CD14-positive monocyte (primary cell): ENCODE data around the gene CALML4. TPM values are rescaled to one million over a fixed set of nuclear protein-coding genes. Genes with fewer than 3 reads are reported as not detected.

Experiments
- DNase-seq, 3 donors: peaks; one replicate each; pipeline ENCODE4 v3.0.0-alpha.2; 2011 to 2022
- H2AFZ ChIP-seq: 2 replicates; pipeline ENCODE4 v1.6.0; 2012; ENCODE audit warnings: mild to moderate bottlenecking, low read depth, low read length, inconsistent platforms; ENCODE audit not compliant: insufficient read depth, poor library complexity, severe bottlenecking
- H3K27ac ChIP-seq, 2 donors: 1 replicate in 1 of 2; 2 replicates in 1 of 2; pipeline ENCODE4 v1.5.1; 2012 to 2013; ENCODE audit warnings: low read length in 2 of 2, control low read depth in 1 of 2, inconsistent platforms in 1 of 2, low read depth in 1 of 2, mild to moderate bottlenecking in 1 of 2
- H3K27me3 ChIP-seq, 2 donors: one replicate each; pipeline versions ENCODE4 v1.6.0 to v1.6.1; 2011 to 2013; ENCODE audit warnings: low read length in 2 of 2; ENCODE audit not compliant: control insufficient read depth in 2 of 2, insufficient read depth in 2 of 2
- H3K36me3 ChIP-seq, 2 donors: replicated peaks in 1 of 2; 1 replicate in 1 of 2; 2 replicates in 1 of 2; pipeline versions ENCODE4 v1.5.1 to v1.6.1; 2012 to 2013; ENCODE audit warnings: low read length in 2 of 2, control low read depth in 1 of 2, inconsistent platforms in 1 of 2, mild to moderate bottlenecking in 1 of 2; ENCODE audit not compliant: insufficient read depth in 2 of 2, control insufficient read depth in 1 of 2
- H3K4me1 ChIP-seq, 2 donors: 1 replicate in 1 of 2; 2 replicates in 1 of 2; pipeline versions ENCODE4 v1.5.1 to v1.6.1; 2012 to 2013; ENCODE audit warnings: low read length in 2 of 2, control low read depth in 1 of 2, inconsistent platforms in 1 of 2, mild to moderate bottlenecking in 1 of 2, moderate library complexity in 1 of 2; ENCODE audit not compliant: insufficient read depth in 2 of 2, control insufficient read depth in 1 of 2
- H3K4me2 ChIP-seq: replicated peaks from 2 replicates; pipeline ENCODE3; 2012; ENCODE audit warnings: low read length, moderate library complexity, mild to moderate bottlenecking; ENCODE audit not compliant: poor library complexity, severe bottlenecking; ENCODE audit errors: extremely low read depth
- H3K4me3 ChIP-seq, 3 experiments: fragments of 200-600 bp in 1 of 3; sonication (generic) in 1 of 3; replicated peaks in 1 of 3; 1 replicate in 2 of 3; 2 replicates in 1 of 3; pipeline ENCODE4 v1.5.1; 2011 to 2013; ENCODE audit warnings: low read length in 3 of 3, mild to moderate bottlenecking in 3 of 3, control low read depth in 2 of 3, low read depth in 2 of 3, inconsistent platforms in 1 of 3, moderate library complexity in 1 of 3
- H3K79me2 ChIP-seq: 2 replicates; pipeline ENCODE4 v1.6.0; 2012; ENCODE audit warnings: mild to moderate bottlenecking, control low read depth, inconsistent platforms, low read length, moderate library complexity; ENCODE audit not compliant: insufficient read depth
- H3K9ac ChIP-seq: 2 replicates; pipeline ENCODE4 v1.6.0; 2017; ENCODE audit warnings: low read length, mild to moderate bottlenecking; ENCODE audit not compliant: insufficient read depth, poor library complexity, severe bottlenecking
- H3K9me3 ChIP-seq, 2 donors: replicated peaks in 1 of 2; 1 replicate in 1 of 2; 2 replicates in 1 of 2; pipeline versions ENCODE4 v1.5.1 to v1.6.1; 2012 to 2013; ENCODE audit warnings: low read length in 2 of 2, control low read depth in 1 of 2; ENCODE audit not compliant: control insufficient read depth in 1 of 2, insufficient read depth in 1 of 2
- H4K20me1 ChIP-seq: 2 replicates; pipeline ENCODE4 v1.6.0; 2012; ENCODE audit warnings: mild to moderate bottlenecking, low read length, control low read depth, moderate library complexity; ENCODE audit not compliant: insufficient read depth
- H3K27ac Mint-ChIP-seq, 7 donors: one replicate each; pipeline ENCODE4 v1.8.0; 2020; ENCODE audit warnings: mild to moderate bottlenecking in 7 of 7, mixed read lengths in 7 of 7, moderate library complexity in 6 of 7, inconsistent platforms in 2 of 7
- H3K27me3 Mint-ChIP-seq, 3 donors: one replicate each; pipeline ENCODE4 v1.8.0; 2021 to 2022; ENCODE audit warnings: low read depth in 3 of 3, mild to moderate bottlenecking in 3 of 3, mixed read lengths in 3 of 3, moderate library complexity in 3 of 3, inconsistent platforms in 1 of 3
- H3K36me3 Mint-ChIP-seq, 2 donors: one replicate each; pipeline ENCODE4 v1.8.0; 2020; ENCODE audit warnings: mixed read lengths in 2 of 2, inconsistent platforms in 1 of 2, mild to moderate bottlenecking in 1 of 2
- H3K4me1 Mint-ChIP-seq: one replicate; pipeline ENCODE4 v1.8.0; 2020; ENCODE audit warnings: mild to moderate bottlenecking, mixed read lengths
- H3K4me3 Mint-ChIP-seq, 2 donors: one replicate each; pipeline ENCODE4 v1.8.0; 2020; ENCODE audit warnings: mild to moderate bottlenecking in 2 of 2, mixed read lengths in 2 of 2, moderate library complexity in 1 of 2
- H3K9me3 Mint-ChIP-seq, 7 donors: one replicate each; pipeline ENCODE4 v1.8.0; 2020 to 2022; ENCODE audit warnings: mixed read lengths in 7 of 7, mild to moderate bottlenecking in 6 of 7, moderate library complexity in 6 of 7, inconsistent platforms in 2 of 7
- WGBS: methylation state at CpG from one replicate; pipeline ENCODE4 v1.1.5; 2013; ENCODE audit warnings: missing lambda C conversion rate; ENCODE audit not compliant: insufficient coverage; 5-methylcytosine and 5-hydroxymethylcytosine counted together
- intact Hi-C, 2 donors: fragments of 100-400 bp; cut with micrococcal nuclease; formaldehyde crosslinking; loops; one replicate each; pipeline versions ENCODE4 v1.15.0 to v1.15.1; 2023
- polyA plus RNA-seq, 3 donors: library from polyadenylated mRNA; depleted of rRNA in 1 of 3; unstranded in 2 of 3; stranded (reverse) in 1 of 3; fragments of 300-500 nt in 2 of 3; fragments of >200 nt in 1 of 3; fragmentation: Illumina TruSeq in 2 of 3; gene quantifications; 1 replicate in 2 of 3; 2 replicates in 1 of 3; pipeline ENCODE4 v1.2.3, GENCODE V29; 2012 to 2021
- TF ChIP-seq, protein P1 (sequence below): fragments of 200-600 bp; IDR thresholded peaks from one replicate; pipeline ENCODE4 v1.8.0; 2022; ENCODE audit warnings: antibody characterized with exemption, mild to moderate bottlenecking

The CALML4 gene
- polyA plus RNA-seq, 3 donors = 24.3 to 44.5 (median 38.8) TPM

- Histone ChIP-seq H3K27me3 (no peaks in the 10 kb centered on the region), H3K9ac (peak overlapping the region; percentile 77), H3K4me3 (peak overlapping the region; percentile 58 to 93 (median 78)), H3K79me2 (peaks cover 61% of the 10 kb centered on the region), H3K9me3 (no peaks in the 10 kb centered on the region), H2AFZ (peak overlapping the region; percentile 91), H4K20me1 (peaks cover 34% of the 10 kb centered on the region), H3K4me2 (peak overlapping the region; percentile 99), H3K27ac (peak overlapping the region; percentile 30 to 73), H3K4me1 (peaks cover 58 to 59% of the 10 kb centered on the region in 2 donors), H3K36me3 (no peaks in the 10 kb centered on the region)
- peaks cover 0 to 3% (median 2%) of the 10 kb centered on the region in 3 donors for H3K27me3 Mint-ChIP-seq
- H3K27ac Mint-ChIP-seq = peak overlapping the region; percentile 20 to 89 (median 75)
- under 1% methylated on average over 39 of the region's 39 CpGs for WGBS
- TF ChIP-seq, protein P1, sequence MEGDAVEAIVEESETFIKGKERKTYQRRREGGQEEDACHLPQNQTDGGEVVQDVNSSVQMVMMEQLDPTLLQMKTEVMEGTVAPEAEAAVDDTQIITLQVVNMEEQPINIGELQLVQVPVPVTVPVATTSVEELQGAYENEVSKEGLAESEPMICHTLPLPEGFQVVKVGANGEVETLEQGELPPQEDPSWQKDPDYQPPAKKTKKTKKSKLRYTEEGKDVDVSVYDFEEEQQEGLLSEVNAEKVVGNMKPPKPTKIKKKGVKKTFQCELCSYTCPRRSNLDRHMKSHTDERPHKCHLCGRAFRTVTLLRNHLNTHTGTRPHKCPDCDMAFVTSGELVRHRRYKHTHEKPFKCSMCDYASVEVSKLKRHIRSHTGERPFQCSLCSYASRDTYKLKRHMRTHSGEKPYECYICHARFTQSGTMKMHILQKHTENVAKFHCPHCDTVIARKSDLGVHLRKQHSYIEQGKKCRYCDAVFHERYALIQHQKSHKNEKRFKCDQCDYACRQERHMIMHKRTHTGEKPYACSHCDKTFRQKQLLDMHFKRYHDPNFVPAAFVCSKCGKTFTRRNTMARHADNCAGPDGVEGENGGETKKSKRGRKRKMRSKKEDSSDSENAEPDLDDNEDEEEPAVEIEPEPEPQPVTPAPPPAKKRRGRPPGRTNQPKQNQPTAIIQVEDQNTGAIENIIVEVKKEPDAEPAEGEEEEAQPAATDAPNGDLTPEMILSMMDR = no peak
- peaks cover 54% of the 10 kb centered on the region for H3K4me1 Mint-ChIP-seq
- no peak for DNase-seq
- intact Hi-C loops = loop anchor here in 1 of 2 donors (10.0 kb wide), 1 partner anchor 174 kb away; the partner anchor contains the start of gene PIAS1
- peaks cover 0 to 6% of the 10 kb centered on the region in 2 donors for H3K36me3 Mint-ChIP-seq
- peak overlapping the region; percentile 86 to 94 for H3K4me3 Mint-ChIP-seq
- no peaks in the 10 kb centered on the region for H3K9me3 Mint-ChIP-seq
Measured at GRCh38 chr15:68228971-68229385, 23.8 kb upstream of the CALML4 start.

- H3K9me3 Mint-ChIP-seq = no peaks in the 10 kb centered on the region
- H3K27me3 Mint-ChIP-seq = peaks cover 0 to 3% (median 2%) of the 10 kb centered on the region in 3 donors
- H3K27ac Mint-ChIP-seq = peak overlapping the region; percentile 20 to 89 (median 75)
- H3K4me1 Mint-ChIP-seq = peaks cover 47% of the 10 kb centered on the region
- peak overlapping the region; percentile 58 to 93 (median 78) for H3K4me3 ChIP-seq
- H4K20me1 ChIP-seq = peaks cover 39% of the 10 kb centered on the region
- H3K9me3 ChIP-seq = no peaks in the 10 kb centered on the region
- no peaks in the 10 kb centered on the region for H3K36me3 ChIP-seq
- H3K9ac ChIP-seq = peak overlapping the region; percentile 77
- H3K4me3 Mint-ChIP-seq = peak overlapping the region; percentile 86 to 94
- intact Hi-C loops = loop anchor here in 1 of 2 donors (10.0 kb wide), 1 partner anchor 174 kb away; the partner anchor contains the start of gene PIAS1
- peak overlapping the region; percentile 91 for H2AFZ ChIP-seq
- peaks cover 0 to 6% of the 10 kb centered on the region in 2 donors for H3K36me3 Mint-ChIP-seq
- TF ChIP-seq, protein P1 = no peak
- H3K4me1 ChIP-seq = peaks cover 52 to 53% of the 10 kb centered on the region in 2 donors
- whole genome bisulfite sequencing = 47% methylated on average over 22 of the region's 25 CpGs
- peaks cover 68% of the 10 kb centered on the region for H3K79me2 ChIP-seq
- peak overlapping the region; percentile 99 for H3K4me2 ChIP-seq
- DNase-seq = no peak
- no peaks in the 10 kb centered on the region for H3K27me3 ChIP-seq
- peak overlapping the region; percentile 30 to 73 for H3K27ac ChIP-seq
Measured at GRCh38 chr15:68228143-68228970, 23.2 kb upstream of the CALML4 start.
